Transverse colon (tissue), 4 donors: ENCODE measurements around the gene KLF2.

ENCODE experiments used
- CTCF ChIP-seq, 5 experiments: fragments of 200-600 bp in 3 of 5; fragments of 450-650 bp in 2 of 5; sonication (generic) in 3 of 5; IDR thresholded peaks; 1 replicate in 2 of 5; 2 replicates in 3 of 5; pipeline ENCODE4 v1.5.1; 2016 to 2017; ENCODE audit warnings: antibody characterized with exemption in 5 of 5, inconsistent platforms in 3 of 5, mild to moderate bottlenecking in 2 of 5, moderate library complexity in 1 of 5
- EP300 ChIP-seq: sonication (generic); formaldehyde crosslinking; IDR thresholded peaks from one replicate; pipeline ENCODE4 v1.6.1; 2017; ENCODE audit warnings: antibody characterized with exemption, low read depth
- POLR2A ChIP-seq: fragments of 450-650 bp; IDR thresholded peaks from one replicate; pipeline ENCODE4 v1.6.1; 2016; ENCODE audit warnings: antibody characterized with exemption, mild to moderate bottlenecking, moderate library complexity
- POLR2AphosphoS5 ChIP-seq, 3 donors: sonication (generic); formaldehyde crosslinking; IDR thresholded peaks; one replicate each; pipeline ENCODE4 v1.6.1; 2016; ENCODE audit warnings: antibody characterized with exemption in 3 of 3

GRCh38 chr19:16373989-16374388 lies 49.4 kb downstream of the KLF2 start:
- no peak for TF ChIP-seq CTCF (IDR thresholded peaks at IDR 0.05)
- no peak for TF ChIP-seq POLR2A
- TF ChIP-seq POLR2AphosphoS5 (IDR thresholded peaks at IDR 0.05), result no peak
- TF ChIP-seq EP300, result no peak
